HG03520 (cell line): ENCODE results near the gene ELAVL3.

Source experiments
- ATAC-seq: cut with Tn5 transposase; IDR thresholded peaks from one replicate; pipeline ENCODE4 v1.9.1; 2021; ENCODE audit warnings: mild to moderate bottlenecking, moderate library complexity; ENCODE audit not compliant: unreplicated experiment

The ELAVL3 gene

GRCh38 chr19:11480715-11481533 is at the start of gene ELAVL3:
TSS of gene ELAVL3 (minus strand) at chr19:11481046. CDS start at chr19:11480608, 438 bp downstream.
- ATAC-seq = no peak

GRCh38 chr19:11530432-11530831 is 49.6 kb upstream of the ELAVL3 start:
- no peak for ATAC-seq

- peak; percentile 92 for ATAC-seq
These were observed 47.9 kb upstream of the ELAVL3 start, which contains the start of gene ECSIT for GRCh38 chr19:11528551-11529341. TSS of gene ECSIT (minus strand) at chr19:11529134. CDS start at chr19:11519170, 9,964 bp downstream.

GRCh38 chr19:11519138-11519537 is 38.3 kb upstream of the ELAVL3 start:
- no peak for ATAC-seq

GRCh38 chr19:11513946-11514345 is 33.1 kb upstream of the ELAVL3 start:
- ATAC-seq = no peak

GRCh38 chr19:11510444-11510843 is 29.6 kb upstream of the ELAVL3 start:
- ATAC-seq = no peak

GRCh38 chr19:11507370-11508078 is 26.7 kb upstream of the ELAVL3 start:
- ATAC-seq = no peak

GRCh38 chr19:11506967-11507366 is 26.1 kb upstream of the ELAVL3 start:
- no peak for ATAC-seq

- peak; percentile 25 for ATAC-seq
These were observed 25.3 kb upstream of the ELAVL3 start for GRCh38 chr19:11506101-11506555.

- peak; percentile 55 for ATAC-seq
These were observed 24.8 kb upstream of the ELAVL3 start, which contains the start of gene ZNF653 for GRCh38 chr19:11505504-11506100. TSS of gene ZNF653 (minus strand) at chr19:11505839. CDS start at chr19:11505786, 53 bp downstream.

GRCh38 chr19:11505032-11505503 is 24.2 kb upstream of the ELAVL3 start:
- ATAC-seq = peak; percentile 78

GRCh38 chr19:11504502-11505031 is 23.7 kb upstream of the ELAVL3 start:
- ATAC-seq = no peak

- ATAC-seq = no peak
These were observed 19.1 kb upstream of the ELAVL3 start for GRCh38 chr19:11499890-11500420.

- no peak for ATAC-seq
These were observed 18.4 kb upstream of the ELAVL3 start for GRCh38 chr19:11499220-11499726.

- no peak for ATAC-seq
These were observed 15.7 kb upstream of the ELAVL3 start for GRCh38 chr19:11496391-11497163.

- ATAC-seq = no peak
These were observed 15.0 kb upstream of the ELAVL3 start for GRCh38 chr19:11495885-11496284.

GRCh38 chr19:11495481-11495880 is 14.6 kb upstream of the ELAVL3 start:
- ATAC-seq = no peak

GRCh38 chr19:11494634-11495285 is 13.9 kb upstream of the ELAVL3 start:
- ATAC-seq = no peak
